Neural progenitor cell (in vitro differentiated cells): Measurements from ENCODE around the gene ANO7.

Experiments
- CTCF ChIP-seq: fragments of 200-600 bp; sonication (generic); IDR thresholded peaks from 2 replicates; pipeline ENCODE4 v1.5.1; 2017; ENCODE audit warnings: antibody characterized with exemption, mild to moderate bottlenecking
- EZH2phosphoT487 ChIP-seq: fragments of 200-600 bp; sonication (generic); IDR thresholded peaks from 2 replicates; pipeline ENCODE4 v1.6.1; 2017; ENCODE audit warnings: antibody characterized with exemption

GRCh38 chr2:241153616-241154015 lies 34.9 kb upstream of the ANO7 start:
- TF ChIP-seq CTCF, result no peak
- TF ChIP-seq EZH2phosphoT487, result no peak
